Left renal cortex interstitium (tissue), 4 donors: ENCODE measurements around the gene PEMT. TPM values are rescaled to one million over a fixed set of nuclear protein-coding genes. Genes with fewer than 3 reads are reported as not detected.

Experiments
- DNase-seq, 4 donors: peaks; one replicate each; pipeline ENCODE4 v3.0.0-alpha.2; 2013; ENCODE audit warnings: low read depth in 4 of 4, low spot score in 2 of 4, missing footprints in 1 of 4
- polyA plus RNA-seq, 4 donors: library from polyadenylated mRNA; unstranded; fragments of 120-200 nt; gene quantifications; one replicate each; pipeline ENCODE4 v1.2.1, GENCODE V29; 2013; ENCODE audit not compliant: insufficient read length in 4 of 4

Gene PEMT
- polyA plus RNA-seq, 4 donors: 29.6 to 37.9 (median 34.7) TPM

- no peak for DNase-seq
Measured at GRCh38 chr17:17555906-17556305, 35.6 kb downstream of the PEMT start.

GRCh38 chr17:17555151-17555550 is 36.4 kb downstream of the PEMT start:
- DNase-seq: no peak

GRCh38 chr17:17554266-17554665 is 37.2 kb downstream of the PEMT start:
- no peak for DNase-seq

- no peak for DNase-seq
Measured at GRCh38 chr17:17553217-17554195, 38.0 kb downstream of the PEMT start.

- DNase-seq: no peak
Measured at GRCh38 chr17:17552351-17553216, 38.9 kb downstream of the PEMT start.

- DNase-seq: peak; percentile 59 to 77 (median 64)
Measured at GRCh38 chr17:17551361-17551760, 40.1 kb downstream of the PEMT start.

GRCh38 chr17:17549732-17550366 is 41.7 kb downstream of the PEMT start:
- DNase-seq: no peak

GRCh38 chr17:17548044-17548443 is 43.5 kb downstream of the PEMT start:
- DNase-seq: no peak

- DNase-seq: no peak
Measured at GRCh38 chr17:17547210-17547764, 44.2 kb downstream of the PEMT start.

GRCh38 chr17:17546399-17547185 is 44.9 kb downstream of the PEMT start:
- DNase-seq: no peak

- no peak for DNase-seq
Measured at GRCh38 chr17:17545984-17546383, 45.5 kb downstream of the PEMT start.

- no peak for DNase-seq
Measured at GRCh38 chr17:17545031-17545820, 46.3 kb downstream of the PEMT start.

- no peak for DNase-seq
Measured at GRCh38 chr17:17542906-17543635, 48.4 kb downstream of the PEMT start.

GRCh38 chr17:17541640-17542001 is 49.9 kb downstream of the PEMT start:
- no peak for DNase-seq

GRCh38 chr17:17540935-17541639 is 50.4 kb downstream of the PEMT start:
- no peak for DNase-seq

- DNase-seq: no peak
Measured at GRCh38 chr17:17540278-17540906, 51.1 kb downstream of the PEMT start.

GRCh38 chr17:17539591-17539990 is 51.9 kb downstream of the PEMT start:
- no peak for DNase-seq
